D721Med (cell line): ENCODE data around the gene IPO5.

Source experiments
- DNase-seq: peaks from one replicate; pipeline ENCODE4 v3.0.0; 2011; ENCODE audit warnings: low spot score; ENCODE audit not compliant: insufficient read length
- FAIRE-seq: peaks from 2 replicates; lab custom pipeline; 2011; peaks lifted over from hg19 to GRCh38; lab: Jason Lieb, UNC
- CTCF ChIP-seq: IDR thresholded peaks from 2 replicates; pipeline ENCODE4 v1.5.1; 2012; ENCODE audit warnings: mild to moderate bottlenecking, control low read depth; ENCODE audit not compliant: insufficient read depth; ENCODE audit errors: missing control alignments

Gene IPO5

GRCh38 chr13:97936036-97936435 is 17.4 kb upstream of the IPO5 start:
- DNase-seq (no peak), FAIRE-seq (no peak)
- TF ChIP-seq CTCF = no peak

- FAIRE-seq (no peak), DNase-seq (no peak)
- no peak for TF ChIP-seq CTCF
Measured at GRCh38 chr13:97938706-97939475, 14.6 kb upstream of the IPO5 start.

- DNase-seq (no peak), FAIRE-seq (no peak)
- no peak for TF ChIP-seq CTCF
Measured at GRCh38 chr13:97944396-97945029, 9.0 kb upstream of the IPO5 start.

GRCh38 chr13:97945342-97945741 is 8.1 kb upstream of the IPO5 start:
- FAIRE-seq (no peak), DNase-seq (no peak)
- no peak for TF ChIP-seq CTCF

GRCh38 chr13:97945792-97946419 is 7.6 kb upstream of the IPO5 start:
- FAIRE-seq = no peak
- no peak for TF ChIP-seq CTCF
- DNase-seq = no peak

- DNase-seq (no peak), FAIRE-seq (no peak)
- TF ChIP-seq CTCF = no peak
Measured at GRCh38 chr13:97946951-97947588, 6.4 kb upstream of the IPO5 start.
